ACC112 (cell line): ENCODE measurements around the gene DCTPP1.
A peak's percentile ranks its signal among the peaks of the same experiment; 100 is the strongest.
"Not testable (repeated sequence)": the region's sequence is repeated elsewhere in the genome, so short reads cannot be mapped to it uniquely, and the experiment has no call there.

Source experiments
- H2AFZ ChIP-seq: fragments of 200-600 bp; sonication (generic); one replicate; pipeline ENCODE4 v1.6.0; 2017; ENCODE audit warnings: antibody characterized with exemption, low read length; ENCODE audit not compliant: unreplicated experiment
- H3K27ac ChIP-seq: fragments of 200-600 bp; sonication (generic); 2 replicates; pipeline ENCODE4 v1.5.1; 2014; ENCODE audit warnings: low read depth, mild to moderate bottlenecking, antibody characterized with exemption, low read length, moderate library complexity
- H3K27me3 ChIP-seq: fragments of 200-600 bp; sonication (generic); 2 replicates; pipeline ENCODE4 v1.6.1; 2014; ENCODE audit warnings: mild to moderate bottlenecking, antibody characterized with exemption, low read length, moderate library complexity, mixed read lengths; ENCODE audit not compliant: insufficient read depth
- H3K36me3 ChIP-seq: fragments of 200-600 bp; sonication (generic); 2 replicates; pipeline ENCODE4 v1.6.1; 2016; ENCODE audit warnings: mild to moderate bottlenecking, antibody characterized with exemption, low read length, moderate library complexity, mixed read lengths; ENCODE audit not compliant: insufficient read depth
- H3K4me1 ChIP-seq: fragments of 200-600 bp; sonication (generic); one replicate; pipeline ENCODE4 v1.6.1; 2016; ENCODE audit warnings: low read length, mixed read lengths; ENCODE audit not compliant: insufficient read depth, unreplicated experiment, control insufficient read depth
- H3K4me3 ChIP-seq: fragments of 200-600 bp; sonication (generic); 2 replicates; pipeline ENCODE4 v1.5.1; 2014; ENCODE audit warnings: mild to moderate bottlenecking, low read depth, low read length
- H3K79me2 ChIP-seq: fragments of 200-600 bp; sonication (generic); one replicate; pipeline ENCODE4 v1.6.0; 2016; ENCODE audit warnings: low read length; ENCODE audit not compliant: control insufficient read depth, unreplicated experiment, insufficient read depth

Gene DCTPP1

GRCh38 chr16:30429678-30430427 is at the start of gene DCTPP1:
Gene DCTPP1, minus strand, starts transcription at chr16:30430030. Its CDS starts 50 bp downstream, at chr16:30429980.
- Histone ChIP-seq H3K27me3 (no peaks in the 10 kb centered on the region), H3K36me3 (no peaks in the 10 kb centered on the region), H3K79me2 (peaks cover 21% of the 10 kb centered on the region), H3K4me3 (peak within 1 kb of the TSS; percentile 87), H3K27ac (no peak within 1 kb of the TSS), H2AFZ (peak within 1 kb of the TSS; percentile 83), H3K4me1 (peaks cover 4% of the 10 kb centered on the region)

GRCh38 chr16:30478766-30479478 is 49.1 kb upstream of the DCTPP1 start:
- H3K36me3 ChIP-seq = no peaks in the 10 kb centered on the region
- H2AFZ ChIP-seq = no peak overlapping the region
- H3K4me1 ChIP-seq = no peaks in the 10 kb centered on the region
- no peak overlapping the region for H3K4me3 ChIP-seq
- H3K79me2 ChIP-seq = no peaks in the 10 kb centered on the region
- peaks cover 44% of the 10 kb centered on the region for H3K27me3 ChIP-seq
- no peak overlapping the region for H3K27ac ChIP-seq

- H3K36me3 ChIP-seq, H2AFZ ChIP-seq, H3K79me2 ChIP-seq, H3K4me3 ChIP-seq, H3K27ac ChIP-seq, H3K4me1 ChIP-seq: not testable (repeated sequence)
- H3K27me3 ChIP-seq = peaks cover 53% of the 10 kb centered on the region
Observed at GRCh38 chr16:30477773-30478172, 47.9 kb upstream of the DCTPP1 start.

GRCh38 chr16:30476991-30477390 is 47.2 kb upstream of the DCTPP1 start:
- Histone ChIP-seq H3K4me1 (no peaks in the 10 kb centered on the region), H2AFZ (no peak overlapping the region), H3K79me2 (no peaks in the 10 kb centered on the region), H3K36me3 (no peaks in the 10 kb centered on the region), H3K27me3 (peaks cover 57% of the 10 kb centered on the region), H3K27ac (no peak overlapping the region), H3K4me3 (no peak overlapping the region)

DNA sequence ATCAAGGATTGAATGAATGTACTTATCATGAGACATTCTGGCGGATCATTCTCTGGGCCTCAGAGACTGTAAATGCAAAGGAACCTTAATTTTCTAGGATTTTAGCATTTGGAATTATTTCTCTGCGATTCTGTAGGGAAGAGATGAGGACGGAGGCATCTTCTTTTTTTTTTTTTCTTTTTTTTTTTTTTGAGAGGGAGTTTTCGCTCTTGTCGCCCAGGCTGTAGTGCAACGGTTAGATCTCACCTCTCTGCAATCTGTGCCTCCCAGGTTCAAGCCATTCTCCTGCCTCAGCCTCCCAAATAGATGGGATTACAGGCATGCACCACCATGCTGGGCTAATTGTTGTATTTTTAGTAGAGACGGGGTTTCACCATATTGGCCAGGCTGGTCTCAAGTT is 44.9 kb upstream of the DCTPP1 start:
- Histone ChIP-seq H3K79me2 (no peaks in the 10 kb centered on the region), H3K4me3 (no peak overlapping the region), H3K27me3 (peaks cover 49% of the 10 kb centered on the region), H3K36me3 (no peaks in the 10 kb centered on the region), H3K4me1 (no peaks in the 10 kb centered on the region), H2AFZ (no peak overlapping the region), H3K27ac (no peak overlapping the region)

GRCh38 chr16:30474074-30474452 is 44.2 kb upstream of the DCTPP1 start:
- H2AFZ ChIP-seq = no peak overlapping the region

DNA sequence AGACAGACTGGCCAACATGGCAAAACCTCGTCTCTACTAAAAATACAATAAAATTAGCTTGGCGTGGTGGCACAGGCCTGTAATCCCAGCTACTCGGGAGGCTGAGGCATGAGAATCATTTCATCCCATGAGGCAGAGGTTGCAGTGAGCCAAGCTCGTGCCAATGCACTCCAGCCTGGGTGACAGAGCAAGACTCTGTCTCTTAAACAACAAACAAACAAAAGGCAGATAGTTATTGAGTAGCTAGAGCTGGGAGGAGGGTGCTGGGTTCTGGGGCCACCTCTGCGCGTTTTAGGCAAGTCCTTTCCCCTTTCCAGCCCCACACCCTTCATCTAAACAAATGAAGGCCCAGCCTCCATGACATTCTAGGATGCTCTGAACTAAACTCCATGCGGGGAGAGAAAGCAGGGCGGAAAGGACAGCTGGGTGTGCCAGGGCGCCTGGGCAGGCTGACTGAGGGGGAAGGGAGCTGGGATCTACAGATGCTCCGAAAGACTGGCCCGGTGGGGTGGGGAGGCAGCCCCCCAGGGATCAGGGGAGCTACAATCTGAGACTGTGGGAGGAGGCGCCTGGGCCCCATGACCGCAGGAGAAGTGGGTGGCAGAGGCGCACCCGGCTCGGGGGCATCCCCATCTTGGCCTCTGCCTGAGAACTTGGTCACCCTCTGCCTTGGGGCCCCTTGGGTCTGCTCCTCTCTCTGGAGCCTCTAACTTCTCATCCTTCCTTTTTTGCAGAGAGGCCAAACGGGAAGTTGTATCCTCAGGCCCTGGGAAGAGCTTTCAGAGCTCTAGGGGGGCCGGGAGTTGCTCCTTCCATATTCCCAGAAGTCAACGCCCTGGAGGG is 43.6 kb upstream of the DCTPP1 start:
- H2AFZ ChIP-seq = no peak overlapping the region
- no peak overlapping the region for H3K4me3 ChIP-seq
- no peak overlapping the region for H3K27ac ChIP-seq

More at GRCh38 chr16:30474074-30474452, 44.2 kb upstream of the DCTPP1 start:
- Histone ChIP-seq H3K27me3 (peaks cover 46% of the 10 kb centered on the region), H3K4me3 (no peak overlapping the region), H3K79me2 (no peaks in the 10 kb centered on the region), H3K4me1 (no peaks in the 10 kb centered on the region), H3K27ac (no peak overlapping the region), H3K36me3 (no peaks in the 10 kb centered on the region)

DNA sequence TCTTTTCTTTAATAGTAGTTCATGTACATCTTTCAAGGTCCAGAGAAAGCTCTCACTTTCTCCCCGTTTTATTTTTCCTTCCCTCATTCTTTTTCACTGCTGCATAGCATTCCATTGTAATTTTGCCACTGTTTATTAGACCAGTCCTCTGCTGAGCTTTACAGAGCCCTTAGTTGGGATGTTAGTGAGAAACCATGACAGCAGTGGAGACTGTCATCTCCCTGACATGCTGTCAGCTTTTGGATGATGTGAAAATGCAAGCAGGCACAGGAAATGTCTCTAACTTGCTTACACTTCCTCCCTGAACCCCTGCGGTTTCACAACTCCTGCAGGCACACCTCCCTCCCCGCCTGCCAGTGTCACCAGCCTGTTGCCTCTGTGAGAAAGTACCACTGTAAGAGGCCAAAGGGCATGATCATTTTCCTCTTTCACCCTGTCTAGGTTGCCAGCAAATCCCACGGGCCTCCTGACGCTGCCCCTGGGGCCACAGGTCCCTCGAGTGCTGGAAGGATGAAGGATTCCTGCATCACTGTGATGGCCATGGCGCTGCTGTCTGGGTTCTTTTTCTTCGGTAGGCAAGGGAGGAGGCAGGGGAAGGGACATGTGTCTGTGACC is 42.6 kb upstream of the DCTPP1 start, which contains the start of gene ITGAL:
Gene ITGAL, plus strand, starts transcription at position 415 of the 615 bp plus-strand sequence. Its CDS starts 96 bp downstream, at position 511.
- no peaks in the 10 kb centered on the region for H3K4me1 ChIP-seq
- no peaks in the 10 kb centered on the region for H3K36me3 ChIP-seq
- H3K4me3 ChIP-seq = no peak within 1 kb of the TSS
- H2AFZ ChIP-seq = no peak within 1 kb of the TSS
- peaks cover 36% of the 10 kb centered on the region for H3K27me3 ChIP-seq
- H3K27ac ChIP-seq = no peak within 1 kb of the TSS
- H3K79me2 ChIP-seq = no peaks in the 10 kb centered on the region

More for the DNA sequence above, 43.6 kb upstream of the DCTPP1 start:
- no peaks in the 10 kb centered on the region for H3K36me3 ChIP-seq
- H3K79me2 ChIP-seq = no peaks in the 10 kb centered on the region
- no peaks in the 10 kb centered on the region for H3K4me1 ChIP-seq
- peaks cover 41% of the 10 kb centered on the region for H3K27me3 ChIP-seq

DNA sequence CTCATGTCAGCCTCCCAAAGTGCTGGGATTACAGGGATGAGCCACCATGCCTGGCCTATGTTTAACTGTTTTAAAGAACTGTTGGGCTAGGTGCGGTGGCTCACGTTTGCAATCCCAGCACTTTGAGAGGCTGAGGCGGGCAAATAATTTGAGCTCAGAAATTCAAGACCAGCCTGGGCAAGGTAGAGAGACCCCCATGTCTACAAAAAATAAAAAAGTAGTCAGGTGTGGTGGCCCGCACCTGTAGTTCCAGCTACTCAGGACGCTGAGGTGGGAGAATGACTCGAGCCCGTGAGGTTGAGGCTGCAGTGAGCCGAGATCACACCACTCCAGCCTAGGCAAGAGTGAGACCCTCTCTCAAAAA is 40.8 kb upstream of the DCTPP1 start:
- Histone ChIP-seq H3K27me3 (peaks cover 29% of the 10 kb centered on the region), H3K4me1 (no peaks in the 10 kb centered on the region), H3K27ac (no peak overlapping the region), H2AFZ (no peak overlapping the region), H3K79me2 (no peaks in the 10 kb centered on the region), H3K36me3 (no peaks in the 10 kb centered on the region), H3K4me3 (no peak overlapping the region)

- Histone ChIP-seq H3K27me3 (peaks cover 25% of the 10 kb centered on the region), H3K79me2 (no peaks in the 10 kb centered on the region), H3K4me1 (no peaks in the 10 kb centered on the region), H2AFZ (no peak overlapping the region), H3K36me3 (no peaks in the 10 kb centered on the region), H3K4me3 (no peak overlapping the region), H3K27ac (no peak overlapping the region)
Observed at GRCh38 chr16:30470170-30470512, 40.3 kb upstream of the DCTPP1 start.
